Measurements from ENCODE around the gene SHANK1.

DNA sequence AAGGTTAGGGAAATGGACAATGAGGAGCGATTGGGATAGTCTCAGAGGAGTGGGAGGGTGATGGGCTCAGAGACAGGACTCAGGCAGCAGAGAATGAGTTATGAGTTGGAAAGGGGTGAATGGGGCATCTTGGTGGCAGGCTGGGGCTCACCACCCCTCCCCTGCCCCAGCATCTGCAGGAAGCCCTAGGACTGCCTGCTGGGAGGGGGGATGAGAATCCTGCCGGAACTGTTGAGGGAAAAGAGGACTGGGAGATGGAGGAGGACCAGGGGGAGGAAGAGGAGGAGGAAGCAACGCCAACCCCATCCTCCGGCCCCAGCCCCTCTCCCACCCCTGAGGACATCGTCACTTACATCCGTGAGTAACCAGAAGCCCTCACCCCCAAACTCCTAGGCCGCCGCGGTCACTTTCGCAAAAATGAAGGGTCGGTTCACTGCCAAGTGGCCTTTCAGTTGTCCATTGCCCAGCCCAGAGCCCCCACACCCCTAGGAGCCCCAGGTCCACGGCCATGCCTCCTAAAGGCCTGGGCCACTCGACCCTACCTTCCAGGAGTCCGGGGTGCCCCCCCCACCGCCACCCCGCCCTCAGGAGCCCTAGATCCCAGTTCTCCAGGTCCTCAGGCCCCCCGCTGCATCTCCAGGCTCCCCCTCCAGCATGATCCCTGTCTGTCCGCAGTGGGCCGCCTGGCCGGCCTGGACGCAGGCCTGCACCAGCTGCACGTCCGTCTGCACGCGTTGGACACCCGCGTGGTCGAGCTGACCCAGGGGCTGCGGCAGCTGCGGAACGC lies 4.3 kb upstream of the SHANK1 start:
- TF ChIP-seq, protein P1, sequence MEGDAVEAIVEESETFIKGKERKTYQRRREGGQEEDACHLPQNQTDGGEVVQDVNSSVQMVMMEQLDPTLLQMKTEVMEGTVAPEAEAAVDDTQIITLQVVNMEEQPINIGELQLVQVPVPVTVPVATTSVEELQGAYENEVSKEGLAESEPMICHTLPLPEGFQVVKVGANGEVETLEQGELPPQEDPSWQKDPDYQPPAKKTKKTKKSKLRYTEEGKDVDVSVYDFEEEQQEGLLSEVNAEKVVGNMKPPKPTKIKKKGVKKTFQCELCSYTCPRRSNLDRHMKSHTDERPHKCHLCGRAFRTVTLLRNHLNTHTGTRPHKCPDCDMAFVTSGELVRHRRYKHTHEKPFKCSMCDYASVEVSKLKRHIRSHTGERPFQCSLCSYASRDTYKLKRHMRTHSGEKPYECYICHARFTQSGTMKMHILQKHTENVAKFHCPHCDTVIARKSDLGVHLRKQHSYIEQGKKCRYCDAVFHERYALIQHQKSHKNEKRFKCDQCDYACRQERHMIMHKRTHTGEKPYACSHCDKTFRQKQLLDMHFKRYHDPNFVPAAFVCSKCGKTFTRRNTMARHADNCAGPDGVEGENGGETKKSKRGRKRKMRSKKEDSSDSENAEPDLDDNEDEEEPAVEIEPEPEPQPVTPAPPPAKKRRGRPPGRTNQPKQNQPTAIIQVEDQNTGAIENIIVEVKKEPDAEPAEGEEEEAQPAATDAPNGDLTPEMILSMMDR (conservative IDR thresholded peaks at IDR 0.05; ENCODE audit: low read length) = no peak
- no peak for TF ChIP-seq EZH2phosphoT487 (IDR thresholded peaks at IDR 0.05; ENCODE audit: borderline replicate concordance)
